ENCODE results near the gene TMEM167A.

DNA sequence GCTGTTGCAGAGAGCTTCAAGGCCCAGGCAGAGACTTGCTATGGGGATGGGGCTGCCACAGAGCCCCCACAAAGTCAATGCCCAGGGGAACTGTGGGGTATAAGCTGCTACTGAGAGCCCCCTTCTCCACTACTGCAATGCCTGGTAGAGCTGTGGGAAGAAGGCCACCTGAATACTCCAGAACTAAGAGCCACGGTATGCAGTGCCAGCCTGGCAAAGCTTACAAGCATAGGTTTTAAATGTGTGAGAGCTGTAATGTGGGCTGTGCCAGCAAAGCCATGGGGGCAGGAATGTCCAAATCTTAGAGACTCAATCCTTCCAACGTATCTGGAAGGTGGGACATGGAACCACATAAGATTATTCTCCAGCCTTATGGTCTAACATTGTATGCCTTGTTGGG is 49.3 kb upstream of the TMEM167A start:
- TF ChIP-seq, protein P1, sequence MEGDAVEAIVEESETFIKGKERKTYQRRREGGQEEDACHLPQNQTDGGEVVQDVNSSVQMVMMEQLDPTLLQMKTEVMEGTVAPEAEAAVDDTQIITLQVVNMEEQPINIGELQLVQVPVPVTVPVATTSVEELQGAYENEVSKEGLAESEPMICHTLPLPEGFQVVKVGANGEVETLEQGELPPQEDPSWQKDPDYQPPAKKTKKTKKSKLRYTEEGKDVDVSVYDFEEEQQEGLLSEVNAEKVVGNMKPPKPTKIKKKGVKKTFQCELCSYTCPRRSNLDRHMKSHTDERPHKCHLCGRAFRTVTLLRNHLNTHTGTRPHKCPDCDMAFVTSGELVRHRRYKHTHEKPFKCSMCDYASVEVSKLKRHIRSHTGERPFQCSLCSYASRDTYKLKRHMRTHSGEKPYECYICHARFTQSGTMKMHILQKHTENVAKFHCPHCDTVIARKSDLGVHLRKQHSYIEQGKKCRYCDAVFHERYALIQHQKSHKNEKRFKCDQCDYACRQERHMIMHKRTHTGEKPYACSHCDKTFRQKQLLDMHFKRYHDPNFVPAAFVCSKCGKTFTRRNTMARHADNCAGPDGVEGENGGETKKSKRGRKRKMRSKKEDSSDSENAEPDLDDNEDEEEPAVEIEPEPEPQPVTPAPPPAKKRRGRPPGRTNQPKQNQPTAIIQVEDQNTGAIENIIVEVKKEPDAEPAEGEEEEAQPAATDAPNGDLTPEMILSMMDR (IDR thresholded peaks at IDR 0.05; ENCODE audit: low read length): no peak
- TF ChIP-seq EZH2 (optimal IDR thresholded peaks at IDR 0.05; ENCODE audit: low read depth, low read length) (no peak), EZH2phosphoT487 (IDR thresholded peaks at IDR 0.05; ENCODE audit: low read length) (no peak)

Measured in MM.1S (cell line).